Measurements from ENCODE around the gene SLC30A4.
"Not testable (repeated sequence)": the region's sequence is repeated elsewhere in the genome, so short reads cannot be mapped to it uniquely, and the experiment has no call there.

The SLC30A4 gene

GRCh38 chr15:45507143-45507542 lies 15.4 kb downstream of the SLC30A4 start:
- not testable (repeated sequence) for DNase-seq (ENCODE audit: low spot score)

- no peak for DNase-seq (ENCODE audit: low spot score)
Observed at GRCh38 chr15:45499426-45499825, 23.1 kb downstream of the SLC30A4 start.

- no peak for DNase-seq (ENCODE audit: low spot score)
Observed at GRCh38 chr15:45498701-45499100, 23.9 kb downstream of the SLC30A4 start.

GRCh38 chr15:45497261-45497660 lies 25.3 kb downstream of the SLC30A4 start:
- no peak for DNase-seq (ENCODE audit: low spot score)

GRCh38 chr15:45496658-45497057 lies 25.9 kb downstream of the SLC30A4 start:
- DNase-seq (ENCODE audit: low spot score) = no peak

GRCh38 chr15:45495588-45495987 lies 27.0 kb downstream of the SLC30A4 start:
- no peak for DNase-seq (ENCODE audit: low spot score)

GRCh38 chr15:45489690-45490238 lies 32.8 kb downstream of the SLC30A4 start:
- DNase-seq (ENCODE audit: low spot score) = no peak

GRCh38 chr15:45486317-45486716 lies 36.2 kb downstream of the SLC30A4 start:
- DNase-seq (ENCODE audit: low spot score) = no peak

GRCh38 chr15:45481135-45481534 lies 41.4 kb downstream of the SLC30A4 start:
- DNase-seq (ENCODE audit: low spot score) = no peak

- DNase-seq (ENCODE audit: low spot score) = no peak
Observed at GRCh38 chr15:45476410-45476809, 46.1 kb downstream of the SLC30A4 start.

GRCh38 chr15:45474799-45475198 lies 47.8 kb downstream of the SLC30A4 start:
- no peak for DNase-seq (ENCODE audit: low spot score)

- DNase-seq (ENCODE audit: low spot score) = no peak
Observed at GRCh38 chr15:45473068-45473467, 49.5 kb downstream of the SLC30A4 start.

- no peak for DNase-seq (ENCODE audit: low spot score)
Observed at GRCh38 chr15:45471151-45471550, 51.4 kb downstream of the SLC30A4 start.

GRCh38 chr15:45469441-45469840 lies 53.1 kb downstream of the SLC30A4 start:
- no peak for DNase-seq (ENCODE audit: low spot score)

GRCh38 chr15:45469027-45469426 lies 53.5 kb downstream of the SLC30A4 start:
- DNase-seq (ENCODE audit: low spot score) = no peak

GRCh38 chr15:45468294-45468693 lies 54.3 kb downstream of the SLC30A4 start:
- peak; percentile 11 for DNase-seq (ENCODE audit: low spot score)

GRCh38 chr15:45458746-45459403 lies 63.7 kb downstream of the SLC30A4 start:
- peak; percentile 62 for DNase-seq (ENCODE audit: low spot score)

- DNase-seq (ENCODE audit: low spot score) = peak; percentile 86
Observed at GRCh38 chr15:45457641-45458539, 64.7 kb downstream of the SLC30A4 start.

- no peak for DNase-seq (ENCODE audit: low spot score)
Observed at GRCh38 chr15:45457220-45457619, 65.3 kb downstream of the SLC30A4 start.

GRCh38 chr15:45456212-45457106 lies 66.1 kb downstream of the SLC30A4 start:
- peak; percentile 99 for DNase-seq (ENCODE audit: low spot score)

- DNase-seq (ENCODE audit: low spot score) = peak; percentile 93
Observed at GRCh38 chr15:45454814-45455213, 67.7 kb downstream of the SLC30A4 start.

- no peak for DNase-seq (ENCODE audit: low spot score)
Observed at GRCh38 chr15:45451265-45451664, 71.3 kb downstream of the SLC30A4 start.

Data from kidney tubule cell (primary cell).